Type B pancreatic cell (in vitro differentiated cells): ENCODE results near the gene FAM228B. TPM values are rescaled to one million over a fixed set of nuclear protein-coding genes. Genes with fewer than 3 reads are reported as not detected.
A peak's percentile ranks its signal among the peaks of the same experiment; 100 is the strongest.

ENCODE experiments used
- DNase-seq: peaks from one replicate; pipeline ENCODE4 v3.0.0; 2021; ENCODE audit warnings: mixed read lengths; ENCODE audit not compliant: unreplicated experiment; ENCODE audit errors: extremely low spot score
- H3K27ac Mint-ChIP-seq: 2 replicates; pipeline ENCODE4 v1.8.0; 2021; ENCODE audit warnings: mild to moderate bottlenecking, mixed read lengths
- H3K27me3 Mint-ChIP-seq: 2 replicates; pipeline ENCODE4 v1.8.0; 2021; ENCODE audit warnings: mixed read lengths
- H3K36me3 Mint-ChIP-seq: 2 replicates; pipeline ENCODE4 v1.8.0; 2021; ENCODE audit warnings: mixed read lengths
- H3K4me1 Mint-ChIP-seq: one replicate; pipeline ENCODE4 v1.8.0; 2021; ENCODE audit warnings: mixed read lengths; ENCODE audit not compliant: unreplicated experiment
- H3K4me3 Mint-ChIP-seq: 2 replicates; pipeline ENCODE4 v1.8.0; 2021; ENCODE audit warnings: mild to moderate bottlenecking, mixed read lengths
- H3K9me3 Mint-ChIP-seq: 2 replicates; pipeline ENCODE4 v1.8.0; 2021; ENCODE audit warnings: mixed read lengths
- total RNA-seq: library from RNA; stranded (reverse); gene quantifications from 2 replicates; pipeline ENCODE4 v1.2.1, GENCODE V29; 2021; ENCODE audit warnings: low replicate concordance
- TF ChIP-seq, protein P1 (sequence below): fragments of 200-600 bp; sonication (generic); conservative IDR thresholded peaks from 2 replicates; pipeline ENCODE4 v1.5.0; 2021; ENCODE audit warnings: antibody characterized with exemption, mild to moderate bottlenecking

The FAM228B gene
- total RNA-seq, 1 donor from 2014 or later = 20.4 TPM

DNA sequence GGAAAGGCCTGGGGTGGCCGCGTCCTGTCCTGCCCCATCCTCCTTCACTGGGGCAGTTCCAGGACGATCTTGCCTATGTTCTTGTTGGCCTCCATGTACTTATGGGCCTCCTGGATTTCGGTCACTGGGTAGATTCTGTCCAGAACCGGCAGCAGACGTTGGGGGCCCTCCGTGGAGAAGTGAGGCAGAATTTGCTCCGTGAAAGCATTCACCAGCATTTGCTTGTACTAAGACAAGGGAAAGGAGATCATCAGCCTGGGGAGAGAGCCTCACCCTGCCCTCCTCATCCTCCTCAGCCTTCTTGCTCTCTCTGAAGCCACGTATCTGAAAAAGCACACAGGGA is 45.8 kb upstream of the FAM228B start:
- Mint-ChIP-seq H3K4me3 (peak overlapping the region; percentile 97), H3K27ac (peak overlapping the region; percentile 95), H3K27me3 (no peaks in the 10 kb centered on the region), H3K4me1 (peaks cover 33% of the 10 kb centered on the region), H3K9me3 (no peaks in the 10 kb centered on the region), H3K36me3 (peaks cover 31% of the 10 kb centered on the region)
- TF ChIP-seq, protein P1, sequence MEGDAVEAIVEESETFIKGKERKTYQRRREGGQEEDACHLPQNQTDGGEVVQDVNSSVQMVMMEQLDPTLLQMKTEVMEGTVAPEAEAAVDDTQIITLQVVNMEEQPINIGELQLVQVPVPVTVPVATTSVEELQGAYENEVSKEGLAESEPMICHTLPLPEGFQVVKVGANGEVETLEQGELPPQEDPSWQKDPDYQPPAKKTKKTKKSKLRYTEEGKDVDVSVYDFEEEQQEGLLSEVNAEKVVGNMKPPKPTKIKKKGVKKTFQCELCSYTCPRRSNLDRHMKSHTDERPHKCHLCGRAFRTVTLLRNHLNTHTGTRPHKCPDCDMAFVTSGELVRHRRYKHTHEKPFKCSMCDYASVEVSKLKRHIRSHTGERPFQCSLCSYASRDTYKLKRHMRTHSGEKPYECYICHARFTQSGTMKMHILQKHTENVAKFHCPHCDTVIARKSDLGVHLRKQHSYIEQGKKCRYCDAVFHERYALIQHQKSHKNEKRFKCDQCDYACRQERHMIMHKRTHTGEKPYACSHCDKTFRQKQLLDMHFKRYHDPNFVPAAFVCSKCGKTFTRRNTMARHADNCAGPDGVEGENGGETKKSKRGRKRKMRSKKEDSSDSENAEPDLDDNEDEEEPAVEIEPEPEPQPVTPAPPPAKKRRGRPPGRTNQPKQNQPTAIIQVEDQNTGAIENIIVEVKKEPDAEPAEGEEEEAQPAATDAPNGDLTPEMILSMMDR = no peak
- no peak for DNase-seq

DNA sequence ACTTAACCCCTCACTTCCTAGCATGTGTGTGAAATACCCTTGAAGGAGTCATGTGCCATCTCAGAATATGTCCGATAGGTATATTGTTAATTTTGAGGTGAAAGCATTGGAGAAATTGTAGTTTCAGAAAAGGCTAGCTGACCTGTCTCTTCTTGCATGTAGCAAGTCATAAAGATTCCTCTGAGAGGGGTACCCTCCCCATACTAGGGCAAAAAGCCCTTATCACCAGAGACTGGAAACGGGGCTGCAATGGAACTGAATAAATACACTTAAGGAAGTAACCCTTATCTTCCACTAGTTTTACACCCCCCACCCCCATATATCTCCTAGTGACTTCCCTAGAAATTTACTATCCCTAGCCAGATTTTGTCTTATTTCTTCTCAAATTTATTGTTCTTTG is 45.4 kb upstream of the FAM228B start:
- Mint-ChIP-seq H3K4me1 (peaks cover 31% of the 10 kb centered on the region), H3K36me3 (peaks cover 29% of the 10 kb centered on the region), H3K4me3 (peak overlapping the region; percentile 97), H3K9me3 (no peaks in the 10 kb centered on the region), H3K27ac (peak overlapping the region; percentile 95), H3K27me3 (no peaks in the 10 kb centered on the region)
- TF ChIP-seq, protein P1 = no peak
- no peak for DNase-seq

DNA sequence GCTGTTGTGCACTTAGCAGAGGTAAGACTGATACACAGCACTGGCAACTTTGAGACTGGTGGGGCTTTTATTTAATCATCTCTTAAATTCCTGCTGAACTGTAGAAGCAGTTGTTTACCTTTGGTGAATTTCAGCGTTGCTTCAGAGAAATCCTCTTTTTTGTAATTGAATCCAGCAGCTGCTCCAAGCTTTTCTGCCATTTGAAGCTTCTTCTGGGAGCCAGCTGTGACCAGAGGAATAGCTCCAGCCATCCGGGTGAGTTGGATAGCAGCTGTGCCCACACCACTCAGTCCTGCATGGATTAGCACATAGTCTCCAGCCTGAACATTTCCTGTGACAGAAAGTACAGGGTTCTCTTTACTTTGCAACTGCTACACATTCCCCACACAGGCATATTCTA is 42.6 kb upstream of the FAM228B start:
- H3K36me3 Mint-ChIP-seq = peaks cover 22% of the 10 kb centered on the region
- peaks cover 28% of the 10 kb centered on the region for H3K4me1 Mint-ChIP-seq
- no peak for DNase-seq
- peak overlapping the region; percentile 44 for H3K4me3 Mint-ChIP-seq
- no peaks in the 10 kb centered on the region for H3K9me3 Mint-ChIP-seq
- no peak overlapping the region for H3K27ac Mint-ChIP-seq
- no peaks in the 10 kb centered on the region for H3K27me3 Mint-ChIP-seq
- TF ChIP-seq, protein P1 = no peak

DNA sequence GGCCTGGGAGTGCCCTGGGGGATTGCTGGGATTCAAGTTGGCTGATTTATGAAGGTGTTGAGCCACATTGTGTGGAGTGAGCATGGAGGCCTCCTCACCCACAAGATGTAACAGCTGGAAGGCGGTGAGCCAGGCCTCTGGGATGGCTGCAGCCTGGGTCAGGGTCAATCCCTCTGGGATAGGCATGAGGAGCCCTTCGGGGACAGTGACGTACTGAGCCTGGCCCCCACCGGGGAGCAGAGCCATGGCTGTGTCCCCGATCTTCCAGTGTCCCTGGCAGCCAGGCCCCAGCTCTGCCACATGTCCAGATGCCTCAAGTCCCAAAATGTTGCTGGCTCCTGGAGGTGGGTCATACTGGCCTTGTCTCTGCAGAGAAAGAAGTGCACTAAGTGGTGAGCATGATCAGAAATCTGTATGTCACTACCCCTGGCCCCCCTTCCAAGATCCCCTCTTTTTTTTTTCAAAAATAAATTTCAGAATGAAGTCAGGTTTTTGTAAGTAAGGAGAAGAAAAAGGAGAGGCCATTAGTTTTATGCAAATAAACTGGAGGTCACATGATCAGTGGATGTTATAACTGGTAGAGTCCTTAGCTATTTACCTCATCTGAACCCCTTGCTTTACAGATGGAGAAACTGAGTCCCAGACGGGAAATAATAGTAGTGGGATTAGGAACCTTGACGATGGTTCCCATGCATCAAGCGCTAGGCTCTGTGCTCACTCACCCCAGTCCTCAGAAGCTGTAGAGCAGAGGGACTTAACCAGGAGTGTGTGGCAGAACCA is 40.3 kb upstream of the FAM228B start:
- H3K9me3 Mint-ChIP-seq = no peaks in the 10 kb centered on the region
- H3K27ac Mint-ChIP-seq = peak overlapping the region; percentile 98
- peaks cover 22% of the 10 kb centered on the region for H3K36me3 Mint-ChIP-seq
- DNase-seq = no peak
- TF ChIP-seq, protein P1 = no peak
- peak overlapping the region; percentile 96 for H3K4me3 Mint-ChIP-seq
- no peaks in the 10 kb centered on the region for H3K27me3 Mint-ChIP-seq
- H3K4me1 Mint-ChIP-seq = peaks cover 17% of the 10 kb centered on the region

DNA sequence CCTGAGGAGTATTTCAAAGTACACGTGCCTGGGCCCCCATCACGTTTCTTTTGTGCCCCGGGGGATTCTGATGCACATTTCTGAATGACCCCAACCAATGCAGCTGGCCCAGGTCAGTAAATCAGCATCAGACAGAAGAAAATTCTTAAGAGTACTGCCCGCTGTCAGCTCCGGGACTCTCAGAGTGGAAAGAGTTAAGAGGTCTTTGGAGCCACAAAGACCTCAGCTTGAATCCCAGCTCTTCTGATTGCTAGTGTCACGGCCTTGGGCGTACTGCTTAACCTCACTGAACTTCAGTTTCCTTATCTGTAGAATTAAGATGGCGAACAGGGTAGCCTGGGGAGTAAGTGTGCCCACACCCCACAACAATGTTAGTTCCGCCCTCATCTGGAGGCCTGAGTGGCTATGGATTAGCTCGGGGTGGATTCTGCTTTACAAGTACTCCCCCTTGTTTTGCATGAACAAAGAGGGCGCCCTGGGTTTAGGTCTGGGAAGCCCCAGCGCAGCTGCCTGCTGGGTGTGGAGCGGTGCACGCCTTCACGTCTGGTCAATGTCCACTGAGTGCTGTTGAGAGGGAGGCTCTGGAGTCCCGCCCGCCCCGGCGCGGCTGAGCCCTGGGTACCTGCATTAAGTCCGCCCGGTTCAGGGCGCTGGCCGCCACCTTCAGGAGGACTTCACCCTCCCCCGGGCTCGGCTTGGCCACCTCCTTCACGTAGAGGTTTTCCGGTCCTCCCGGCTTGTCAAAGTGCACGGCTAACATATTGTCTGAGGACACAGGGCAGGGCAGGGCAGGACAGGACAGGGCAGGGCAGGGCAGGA is 39.5 kb upstream of the FAM228B start:
- peaks cover 16% of the 10 kb centered on the region for H3K4me1 Mint-ChIP-seq
- DNase-seq = no peak
- H3K36me3 Mint-ChIP-seq = peaks cover 22% of the 10 kb centered on the region
- TF ChIP-seq, protein P1 = no peak
- H3K9me3 Mint-ChIP-seq = no peaks in the 10 kb centered on the region
- H3K27me3 Mint-ChIP-seq = no peaks in the 10 kb centered on the region
- H3K4me3 Mint-ChIP-seq = peak overlapping the region; percentile 96
- H3K27ac Mint-ChIP-seq = peak overlapping the region; percentile 98
